GM10266 (cell line): ENCODE measurements around the gene MIOX.

ENCODE experiments used
- DNase-seq: peaks from one replicate; pipeline ENCODE4 v3.0.0; 2012; ENCODE audit errors: extremely low spot score
- CTCF ChIP-seq: IDR thresholded peaks from 2 replicates; pipeline ENCODE4 v1.5.1; 2012; ENCODE audit warnings: mild to moderate bottlenecking, low read depth; ENCODE audit not compliant: control insufficient read depth, insufficient read depth; ENCODE audit errors: missing control alignments

The MIOX gene

GRCh38 chr22:50441428-50441993, 45.1 kb upstream of the MIOX start:
- no peak for DNase-seq
- TF ChIP-seq CTCF, result no peak

- DNase-seq, result no peak
- TF ChIP-seq CTCF, result no peak
These were observed 43.5 kb upstream of the MIOX start for GRCh38 chr22:50443197-50443596.

- TF ChIP-seq CTCF, result no peak
- no peak for DNase-seq
These were observed 42.6 kb upstream of the MIOX start for GRCh38 chr22:50443801-50444625.

- no peak for TF ChIP-seq CTCF
- no peak for DNase-seq
These were observed 42.0 kb upstream of the MIOX start for GRCh38 chr22:50444663-50445062.

- no peak for TF ChIP-seq CTCF
- no peak for DNase-seq
These were observed 41.4 kb upstream of the MIOX start for GRCh38 chr22:50445071-50445879.

GRCh38 chr22:50445880-50446707, 40.6 kb upstream of the MIOX start:
- DNase-seq, result no peak
- TF ChIP-seq CTCF, result no peak
